GM18517 (cell line): ENCODE measurements around the gene PRDM15.

Experiments used
- ATAC-seq: cut with Tn5 transposase; IDR thresholded peaks from one replicate; pipeline ENCODE4 v1.9.1; 2021; ENCODE audit warnings: mild to moderate bottlenecking, moderate library complexity; ENCODE audit not compliant: unreplicated experiment

The PRDM15 gene

GRCh38 chr21:41753006-41753898 lies 125.9 kb downstream of the PRDM15 start:
- ATAC-seq = no peak

- ATAC-seq = no peak
Observed at GRCh38 chr21:41752231-41752681, 126.9 kb downstream of the PRDM15 start.

GRCh38 chr21:41751611-41752011 lies 127.5 kb downstream of the PRDM15 start:
- no peak for ATAC-seq

- ATAC-seq = no peak
Observed at GRCh38 chr21:41750532-41751151, 128.5 kb downstream of the PRDM15 start.

- ATAC-seq = no peak
Observed at GRCh38 chr21:41750051-41750450, 129.1 kb downstream of the PRDM15 start.

GRCh38 chr21:41749286-41749685 lies 129.9 kb downstream of the PRDM15 start:
- no peak for ATAC-seq
